Measurements from ENCODE around the gene FBL.
"Not testable (repeated sequence)": the region's sequence is repeated elsewhere in the genome, so short reads cannot be mapped to it uniquely, and the experiment has no call there.

Gene FBL

DNA sequence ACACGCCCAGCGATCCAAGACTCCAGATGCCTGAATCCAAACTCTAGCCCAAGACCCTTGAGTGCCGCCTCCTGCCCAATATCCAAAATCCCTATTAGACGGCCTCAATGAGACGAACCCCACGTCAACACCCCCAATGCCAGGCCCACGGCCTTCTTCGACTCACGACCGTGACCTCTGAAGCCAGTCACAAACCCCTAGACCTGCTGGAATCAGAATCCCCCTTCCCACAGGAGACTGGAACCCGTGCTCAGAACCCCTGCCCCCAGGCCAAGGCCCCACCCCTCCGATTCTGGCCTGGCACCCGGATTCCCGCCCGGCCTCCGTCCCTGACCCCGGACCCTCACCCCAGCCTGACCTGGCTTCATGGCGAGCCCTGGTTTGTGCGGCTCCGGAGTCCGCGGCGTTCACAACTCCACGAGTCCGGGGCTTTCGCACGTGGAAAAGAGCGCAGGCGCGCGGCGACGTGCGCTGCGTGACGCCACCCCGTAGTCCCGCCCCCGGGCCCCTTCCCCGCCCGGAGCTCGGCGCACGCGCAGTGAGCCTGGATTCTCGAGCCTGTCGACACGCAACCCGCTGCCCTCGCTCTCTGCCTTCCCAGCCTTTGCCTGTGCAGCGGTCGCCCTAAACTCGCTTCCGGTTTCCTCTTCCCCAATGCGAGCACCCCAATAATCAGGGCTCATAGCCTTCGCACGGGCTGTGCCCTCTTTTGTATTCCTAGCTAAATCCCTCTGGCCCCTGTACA lies at the start of gene FBL:
Gene FBL (minus strand): TSS at position 447 of the 745 bp plus-strand sequence. CDS start 79 bp downstream, at position 368.
- DNase-seq (ENCODE audit: low read depth), result peak; percentile 75

DNA sequence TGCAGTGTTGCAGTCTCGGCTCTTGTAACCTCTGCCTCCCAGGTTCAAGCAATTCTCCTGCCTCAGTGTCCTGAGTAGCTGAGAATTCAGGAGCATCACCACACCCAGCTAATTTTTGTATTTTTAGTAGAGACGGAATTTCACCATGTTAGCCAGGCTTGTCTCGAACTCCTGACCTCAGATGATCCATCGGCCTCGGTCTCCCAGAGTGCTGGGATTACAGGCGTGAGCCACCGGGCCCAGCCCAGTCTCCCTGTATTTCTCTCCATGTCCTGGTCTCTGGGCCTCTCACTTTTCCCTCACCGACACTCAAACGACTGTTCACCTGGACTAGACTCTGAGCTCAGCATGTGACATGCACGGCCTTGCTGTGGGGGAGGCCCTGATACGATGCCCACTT lies 48.9 kb upstream of the FBL start:
- DNase-seq (ENCODE audit: low read depth), result not testable (repeated sequence)

GRCh38 chr19:39894236-39894606 lies 48.0 kb upstream of the FBL start:
- DNase-seq (ENCODE audit: low read depth), result not testable (repeated sequence)

- not testable (repeated sequence) for DNase-seq (ENCODE audit: low read depth)
Observed at GRCh38 chr19:39893366-39894235, 47.4 kb upstream of the FBL start.

DNA sequence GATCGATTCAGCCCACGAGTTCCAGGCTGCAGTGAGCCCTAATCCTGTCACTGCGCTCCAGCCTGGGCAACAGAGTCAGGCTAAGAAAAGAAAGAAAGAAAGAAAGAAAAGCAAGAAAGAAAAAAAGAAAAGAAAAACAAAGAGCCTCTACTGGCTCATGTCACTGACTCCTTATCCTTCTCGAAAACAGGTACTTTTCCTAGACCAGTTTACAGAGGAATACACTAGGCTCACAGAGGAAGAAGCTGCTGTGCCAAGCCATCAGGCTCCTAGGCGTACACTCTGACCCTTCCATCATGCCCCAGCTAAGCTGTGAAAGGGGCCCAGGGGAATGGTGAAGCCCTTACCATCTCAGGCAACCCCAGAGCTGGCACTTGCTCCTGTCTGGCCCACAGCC lies 46.3 kb upstream of the FBL start:
- DNase-seq (ENCODE audit: low read depth), result not testable (repeated sequence)

GRCh38 chr19:39891660-39892505 lies 45.7 kb upstream of the FBL start:
- DNase-seq (ENCODE audit: low read depth), result not testable (repeated sequence)

DNA sequence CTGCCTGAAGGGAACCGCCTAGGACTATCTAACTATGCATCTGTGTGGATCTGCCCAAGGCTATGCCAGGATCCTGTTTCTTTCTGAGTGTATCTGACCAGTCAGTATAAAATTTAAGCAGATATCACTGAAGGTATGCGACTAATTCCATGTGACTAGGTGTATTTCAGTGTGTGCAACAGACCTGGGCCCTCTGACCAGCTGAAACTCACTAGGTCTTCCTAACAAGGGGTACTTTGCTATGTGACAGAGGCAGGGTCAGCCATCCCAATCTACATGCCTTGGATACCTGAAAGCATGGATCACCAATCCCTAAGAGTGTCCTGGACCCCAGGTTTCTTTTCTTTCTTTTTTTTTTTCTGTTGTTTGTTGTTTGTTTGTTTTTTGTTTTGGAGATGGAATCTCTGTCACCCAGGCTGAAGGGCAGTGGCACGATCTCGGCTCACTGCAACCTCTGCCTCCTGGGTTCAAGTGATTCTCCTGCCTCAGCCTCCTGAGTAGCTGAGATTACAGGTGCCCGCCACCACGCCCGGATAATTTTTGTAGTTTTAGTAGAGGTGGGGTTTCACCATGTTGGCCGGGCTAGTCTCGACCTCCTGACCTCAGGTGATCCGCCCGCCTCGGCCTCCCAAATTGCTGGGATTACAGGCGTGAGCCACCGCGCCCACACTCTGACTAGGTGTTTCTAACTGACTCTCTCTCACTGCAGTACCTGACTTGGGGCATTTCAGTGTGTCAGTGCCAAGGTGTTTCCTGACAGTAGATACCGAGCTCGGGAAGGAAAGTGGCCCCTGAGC lies 44.8 kb upstream of the FBL start:
- no peak for DNase-seq (ENCODE audit: low read depth)

DNA sequence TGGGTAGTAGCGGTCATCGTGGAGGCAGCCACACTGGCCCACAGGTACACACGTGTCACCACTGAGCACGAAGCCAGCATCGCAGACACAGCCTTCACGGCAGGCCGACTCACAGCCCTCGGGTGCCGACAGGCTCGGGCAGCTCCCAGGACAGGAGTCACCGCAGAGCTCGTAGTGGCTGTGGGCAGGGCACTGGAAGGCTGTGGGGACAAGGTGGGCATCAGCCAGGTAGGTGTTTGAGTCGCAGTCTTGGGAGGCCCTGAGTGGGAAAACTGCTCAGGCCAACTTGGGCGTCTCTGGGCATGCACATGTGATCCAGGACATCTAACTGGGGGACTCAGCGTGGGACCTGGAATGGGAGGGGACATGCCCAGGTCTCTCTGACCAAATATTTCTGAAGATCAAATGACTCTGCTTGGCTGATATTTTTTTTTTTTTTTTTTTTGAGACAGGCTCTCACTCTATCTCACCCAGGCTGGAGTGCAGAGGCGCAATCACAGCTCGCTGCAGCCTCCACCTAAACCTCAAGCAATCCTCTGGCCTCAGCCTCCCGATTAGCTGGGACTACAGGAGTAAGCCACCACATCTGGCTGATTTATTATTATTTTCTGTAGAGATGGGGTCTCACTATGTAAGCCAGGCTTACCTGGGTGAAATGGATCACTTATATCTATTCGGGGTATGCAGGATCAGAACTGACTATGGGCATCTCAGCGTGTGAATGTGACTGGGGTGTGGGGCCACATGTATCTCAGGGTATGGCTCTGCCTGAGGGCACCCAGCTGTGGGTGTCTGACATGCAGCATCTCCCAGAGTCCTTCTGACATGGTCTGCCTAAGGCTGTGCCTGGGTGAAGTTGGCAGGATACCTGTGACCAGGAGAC lies 43.9 kb upstream of the FBL start:
- not testable (repeated sequence) for DNase-seq (ENCODE audit: low read depth)

GRCh38 chr19:39887456-39887951 lies 41.3 kb upstream of the FBL start:
- DNase-seq (ENCODE audit: low read depth), result not testable (repeated sequence)

GRCh38 chr19:39885821-39886554 lies 39.8 kb upstream of the FBL start:
- not testable (repeated sequence) for DNase-seq (ENCODE audit: low read depth)

GRCh38 chr19:39884721-39885120 lies 38.5 kb upstream of the FBL start:
- not testable (repeated sequence) for DNase-seq (ENCODE audit: low read depth)

DNA sequence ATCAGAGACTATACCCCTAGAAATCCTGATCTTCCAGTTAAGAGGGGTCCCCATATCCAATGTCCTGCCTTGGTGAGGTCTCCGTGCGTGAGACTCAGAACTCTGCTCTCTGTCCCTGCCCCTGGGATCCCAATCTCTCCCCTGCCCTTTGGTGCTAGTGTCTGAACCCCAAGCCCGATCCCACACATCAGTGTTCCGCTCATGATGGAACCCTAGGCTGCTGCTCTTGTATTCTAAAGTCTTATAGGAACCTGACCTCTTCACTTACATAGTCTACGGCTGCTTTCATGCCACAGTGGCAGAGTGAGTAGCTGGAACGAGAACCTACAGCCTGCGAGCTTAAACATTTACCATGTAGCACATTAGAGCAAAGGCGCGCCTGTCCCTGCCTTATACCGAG lies 36.5 kb upstream of the FBL start:
- DNase-seq (ENCODE audit: low read depth), result not testable (repeated sequence)

- DNase-seq (ENCODE audit: low read depth), result not testable (repeated sequence)
Observed at GRCh38 chr19:39881495-39882110, 35.4 kb upstream of the FBL start.

DNA sequence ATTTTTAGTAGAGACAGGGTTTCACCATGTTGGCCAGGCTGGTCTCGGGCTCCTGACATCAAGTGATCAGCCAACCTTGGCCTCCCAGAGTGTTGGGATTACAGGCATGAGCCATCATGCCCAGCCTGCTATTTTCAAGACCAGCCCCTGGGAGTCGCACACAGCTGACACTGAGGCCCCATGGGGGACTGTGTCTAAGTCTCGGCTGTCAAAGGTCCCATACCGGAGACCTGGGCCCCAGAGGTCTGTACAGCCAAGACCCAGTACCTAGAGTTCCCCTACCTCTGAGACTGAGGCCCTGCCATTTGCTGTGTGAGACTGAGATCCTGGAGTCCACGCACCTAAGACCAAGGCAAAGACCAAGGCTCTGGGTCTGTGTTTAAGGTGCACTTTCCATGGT lies 34.1 kb upstream of the FBL start:
- not testable (repeated sequence) for DNase-seq (ENCODE audit: low read depth)

DNA sequence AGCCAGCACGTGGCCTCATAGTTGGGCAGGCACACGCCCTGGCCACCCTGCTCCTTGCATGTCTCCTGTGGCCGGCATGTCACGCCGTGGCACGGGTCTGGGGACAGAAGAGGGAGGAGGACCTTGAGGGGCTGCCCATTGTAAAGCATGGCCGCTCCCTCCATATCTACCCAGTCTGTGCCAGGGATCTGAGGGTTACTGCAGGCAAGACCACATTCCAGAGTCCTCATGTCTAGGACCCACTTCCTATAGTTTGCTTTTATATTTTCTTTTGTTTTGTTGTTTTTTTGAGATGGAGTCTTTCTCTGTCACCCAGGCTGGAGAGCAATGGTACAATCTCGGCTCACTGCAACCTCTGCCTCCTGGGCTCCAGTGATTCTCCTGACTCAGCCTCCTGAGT lies 33.6 kb upstream of the FBL start:
- DNase-seq (ENCODE audit: low read depth), result not testable (repeated sequence)

- DNase-seq (ENCODE audit: low read depth), result not testable (repeated sequence)
Observed at GRCh38 chr19:39878866-39879265, 32.7 kb upstream of the FBL start.

GRCh38 chr19:39878398-39878797 lies 32.2 kb upstream of the FBL start:
- DNase-seq (ENCODE audit: low read depth), result no peak

- DNase-seq (ENCODE audit: low read depth), result not testable (repeated sequence)
Observed at GRCh38 chr19:39877982-39878381, 31.8 kb upstream of the FBL start.

- not testable (repeated sequence) for DNase-seq (ENCODE audit: low read depth)
Observed at GRCh38 chr19:39877488-39877887, 31.3 kb upstream of the FBL start.

Data from GM04504 (cell line).